HCT116 (cell line): ENCODE data around the gene ZCCHC2. TPM values are rescaled to one million over a fixed set of nuclear protein-coding genes. Genes with fewer than 3 reads are reported as not detected.

ENCODE experiments used
- ATAC-seq: fragments of 200-7000 bp; cut with Tn5 transposase; 2 replicates; pipeline ENCODE4 v1.9.1; 2020; ENCODE audit warnings: mild to moderate bottlenecking, moderate library complexity
- BruUV-seq: library from RNA; stranded (reverse); fragments of 400-500 nt; replicated peaks from 2 replicates; lab custom pipeline; 2021; lab: Mats Ljungman, UMichigan
- CTCF ChIA-PET: fragments of 300-600 bp; sonication (Branson Sonifier 250); formaldehyde crosslinking; loops from one replicate; lab custom pipeline; 2021; ENCODE audit warnings: antibody characterized with exemption; lab: Charles Lee
- POLR2A ChIA-PET: fragments of 300-600, 350-600 bp; sonication (Branson Sonifier 250); formaldehyde crosslinking; loops from one replicate; lab custom pipeline; 2021; ENCODE audit warnings: antibody characterized with exemption; lab: Charles Lee
- RAD21 ChIA-PET, 2 experiments: fragments of 300-600 bp; sonication (Branson Sonifier 250); formaldehyde crosslinking; loops; one replicate each; lab custom pipeline; 2023; ENCODE audit warnings: low total read pairs in 2 of 2; ENCODE audit not compliant: uncharacterized antibody in 2 of 2, unreplicated experiment in 2 of 2, low non-redundant PET in 1 of 2; lab: Charles Lee
- DNase-seq: peaks from one replicate; pipeline ENCODE4 v3.0.0-alpha.2; 2010; ENCODE audit warnings: low read depth, low spot score
- H2AFZ ChIP-seq: fragments of 200-600 bp; shearing (Covaris generic), sonication (generic); 2 replicates; pipeline ENCODE4 v1.6.1; 2017; ENCODE audit warnings: low read depth, mixed run types, mixed read lengths, antibody characterized with exemption, low read length; ENCODE audit not compliant: poor library complexity, severe bottlenecking
- H3K27ac ChIP-seq: 2 replicates; pipeline ENCODE4 v1.5.1; 2012; ENCODE audit warnings: low read depth, low read length
- H3K27me3 ChIP-seq: fragments of 200-600 bp; sonication (generic); 2 replicates; pipeline ENCODE4 v1.6.1; 2016; ENCODE audit warnings: mixed run types, low read length, mixed read lengths; ENCODE audit not compliant: insufficient read depth
- H3K36me3 ChIP-seq, 2 experiments: fragments of 200-500 bp in 1 of 2; fragments of 200-600 bp in 1 of 2; sonication (Bioruptor generic) in 1 of 2; sonication (generic) in 1 of 2; 2 replicates each; pipeline versions ENCODE4 v1.5.1 to v1.6.1; 2014 to 2016; ENCODE audit warnings: low read length in 2 of 2, inconsistent platforms in 1 of 2, mixed read lengths in 1 of 2, mixed run types in 1 of 2; ENCODE audit not compliant: insufficient read depth in 2 of 2, control insufficient read depth in 1 of 2
- H3K4me1 ChIP-seq, 2 experiments: fragments of 200-600 bp in 1 of 2; sonication (generic) in 1 of 2; 2 replicates each; pipeline versions ENCODE4 v1.5.1 to v1.6.1; 2012 to 2017; ENCODE audit warnings: low read length in 2 of 2, inconsistent platforms in 1 of 2, mild to moderate bottlenecking in 1 of 2, mixed read lengths in 1 of 2, mixed run types in 1 of 2, moderate library complexity in 1 of 2; ENCODE audit not compliant: insufficient read depth in 2 of 2, control insufficient read depth in 1 of 2
- H3K4me2 ChIP-seq: fragments of 200-600 bp; sonication (generic); 2 replicates; pipeline ENCODE4 v1.6.1; 2017; ENCODE audit warnings: mixed run types, low read length, mixed read lengths
- H3K4me3 ChIP-seq, 2 experiments: fragments of 200-600 bp in 1 of 2; sonication (generic) in 1 of 2; replicated peaks in 1 of 2; 2 replicates each; pipeline ENCODE4 v1.5.1; 2011 to 2016; ENCODE audit warnings: low read length in 2 of 2, control low read depth in 1 of 2, low read depth in 1 of 2, mild to moderate bottlenecking in 1 of 2, mixed read lengths in 1 of 2, mixed run types in 1 of 2
- H3K79me2 ChIP-seq: fragments of 200-600 bp; sonication (generic); 2 replicates; pipeline ENCODE4 v1.6.1; 2017; ENCODE audit warnings: mild to moderate bottlenecking, mixed run types, low read length, moderate library complexity, mixed read lengths; ENCODE audit not compliant: insufficient read depth
- H3K9ac ChIP-seq: fragments of 200-600 bp; sonication (generic); 2 replicates; pipeline ENCODE4 v1.6.1; 2016; ENCODE audit warnings: low read length, mixed read lengths
- H3K9me2 ChIP-seq: fragments of 200-600 bp; sonication (generic), shearing (Covaris generic); 2 replicates; pipeline ENCODE4 v1.6.1; 2017; ENCODE audit warnings: mixed run types, mild to moderate bottlenecking, moderate library complexity; ENCODE audit not compliant: insufficient read depth
- H3K9me3 ChIP-seq, 2 experiments: fragments of 200-500 bp in 1 of 2; fragments of 200-600 bp in 1 of 2; sonication (Bioruptor generic) in 1 of 2; sonication (generic) in 1 of 2; 2 replicates each; pipeline ENCODE4 v1.6.1; 2014 to 2017; ENCODE audit warnings: low read length in 2 of 2, mixed read lengths in 2 of 2, inconsistent platforms in 1 of 2, low read depth in 1 of 2, mild to moderate bottlenecking in 1 of 2, mixed run types in 1 of 2, moderate library complexity in 1 of 2; ENCODE audit not compliant: control insufficient read depth in 1 of 2, insufficient read depth in 1 of 2
- H4K20me1 ChIP-seq: fragments of 200-600 bp; sonication (generic), shearing (Covaris generic); 2 replicates; pipeline ENCODE4 v1.6.1; 2017; ENCODE audit warnings: mixed run types, mild to moderate bottlenecking, moderate library complexity; ENCODE audit not compliant: insufficient read depth
- CBX3 ChIP-seq: IDR thresholded peaks from 2 replicates; pipeline ENCODE4 v1.6.1; 2012; ENCODE audit warnings: low read depth
- CEBPB ChIP-seq: IDR thresholded peaks from 2 replicates; pipeline ENCODE4 v1.6.1; 2012; ENCODE audit warnings: low read depth
- EGR1 ChIP-seq: IDR thresholded peaks from 2 replicates; pipeline ENCODE4 v1.6.1; 2012; ENCODE audit warnings: low read depth
- EZH2 ChIP-seq: fragments of 200-600 bp; sonication (generic); IDR thresholded peaks from 2 replicates; pipeline ENCODE4 v1.6.1; 2017; ENCODE audit warnings: antibody characterized with exemption, mixed run types
- EZH2phosphoT487 ChIP-seq: fragments of 200-600 bp; IDR thresholded peaks from 2 replicates; pipeline ENCODE4 v1.6.1; 2018; ENCODE audit warnings: antibody characterized with exemption, borderline replicate concordance
- FOSL1 ChIP-seq: IDR thresholded peaks from 2 replicates; pipeline ENCODE4 v1.6.1; 2012; ENCODE audit warnings: low read depth
- JUND ChIP-seq: IDR thresholded peaks from 2 replicates; pipeline ENCODE4 v1.6.1; 2012
- POLR2A ChIP-seq: IDR thresholded peaks from 2 replicates; pipeline ENCODE4 v1.7.0; 2011; ENCODE audit warnings: borderline replicate concordance; ENCODE audit not compliant: insufficient read depth, insufficient read length; ENCODE audit errors: extremely low read depth
- POLR2AphosphoS5 ChIP-seq: IDR thresholded peaks from 2 replicates; pipeline ENCODE4 v1.6.1; 2011; ENCODE audit warnings: mild to moderate bottlenecking, low read depth, low read length, moderate library complexity
- RAD21 ChIP-seq: IDR thresholded peaks from 2 replicates; pipeline ENCODE4 v1.6.1; 2012; ENCODE audit warnings: low read depth, mild to moderate bottlenecking
- SIN3A ChIP-seq: IDR thresholded peaks from 2 replicates; pipeline ENCODE4 v1.6.1; 2012; ENCODE audit warnings: low read depth
- SP1 ChIP-seq: IDR thresholded peaks from 2 replicates; pipeline ENCODE4 v1.6.1; 2012; ENCODE audit warnings: low read depth
- TCF7L2 ChIP-seq: IDR thresholded peaks from 2 replicates; pipeline ENCODE4 v1.7.0; 2011; ENCODE audit warnings: borderline replicate concordance, inconsistent platforms; ENCODE audit not compliant: insufficient read depth, insufficient read length; ENCODE audit errors: extremely low read depth
- YY1 ChIP-seq: IDR thresholded peaks from 2 replicates; pipeline ENCODE4 v1.6.1; 2011; ENCODE audit warnings: low read length, low read depth, moderate library complexity, mild to moderate bottlenecking; ENCODE audit not compliant: insufficient replicate concordance; ENCODE audit errors: extremely low read depth
- ZFX ChIP-seq: fragments of 450-650 bp; IDR thresholded peaks from 2 replicates; pipeline ENCODE4 v1.6.1; 2017
- intact Hi-C: fragments of 100-400 bp; cut with micrococcal nuclease; formaldehyde crosslinking; loops from 2 replicates; pipeline ENCODE4 v1.10.0; 2022
- total RNA-seq: library from RNA; stranded (reverse); gene quantifications from one replicate; pipeline ENCODE4 v1.2.1, GENCODE V29; 2021; ENCODE audit not compliant: unreplicated experiment
- TF ChIP-seq, protein P1 (sequence below), 3 experiments: fragments of 200-600 bp in 1 of 3; sonication (generic) in 1 of 3; IDR thresholded peaks in 2 of 3; conservative IDR thresholded peaks in 1 of 3; 2 replicates each; pipeline ENCODE4 v1.5.1; 2012 to 2017; ENCODE audit warnings: low read depth in 2 of 3, low read length in 2 of 3, antibody characterized with exemption in 1 of 3, borderline replicate concordance in 1 of 3, control low read depth in 1 of 3, mild to moderate bottlenecking in 1 of 3, mixed read lengths in 1 of 3, mixed run types in 1 of 3, moderate library complexity in 1 of 3; ENCODE audit not compliant: insufficient read depth in 1 of 3
- TF ChIP-seq, protein P2 (sequence below): IDR thresholded peaks from 2 replicates; pipeline ENCODE4 v1.6.1; 2012
- TF ChIP-seq, protein P3 (sequence below): IDR thresholded peaks from 2 replicates; pipeline ENCODE4 v1.6.1; 2011; ENCODE audit warnings: mild to moderate bottlenecking, low read length, moderate library complexity; ENCODE audit not compliant: insufficient replicate concordance; ENCODE audit errors: extremely low read depth
- TF ChIP-seq, protein P4 (sequence below): IDR thresholded peaks from 2 replicates; pipeline ENCODE4 v1.6.1; 2012

ZCCHC2 gene
- total RNA-seq, 1 experiment from 2014 or later: 17.7 TPM

DNA sequence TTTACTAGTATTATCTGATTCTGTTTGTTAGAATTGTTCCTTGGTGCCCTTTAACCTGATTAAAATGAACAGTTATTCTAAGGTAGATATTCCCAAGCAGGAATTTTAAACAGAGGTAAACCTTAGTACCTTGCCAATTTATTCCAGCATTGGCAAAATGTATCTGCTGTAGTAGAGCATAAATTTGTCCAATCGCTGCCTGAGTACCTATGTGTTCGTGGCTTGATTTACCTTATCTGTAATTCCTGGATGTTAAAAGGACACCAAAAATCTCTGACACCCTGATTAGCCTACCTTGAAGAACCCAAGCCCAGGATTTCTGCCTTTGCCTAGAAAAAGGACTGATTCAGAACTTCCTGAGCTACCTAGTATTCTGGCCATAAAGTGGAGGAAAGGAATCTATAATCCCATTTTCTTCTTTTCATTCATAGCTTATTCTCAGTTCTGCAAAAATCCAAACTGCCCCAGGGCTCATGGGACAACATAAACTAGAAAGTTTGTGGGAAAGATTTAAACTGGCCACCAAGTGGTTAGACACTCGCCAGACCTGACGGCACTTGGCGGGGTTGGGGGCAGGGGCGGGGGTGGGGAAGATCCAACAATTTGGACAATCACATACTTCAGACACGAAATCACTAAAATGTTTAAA, 16.2 kb upstream of the ZCCHC2 start (continued):
- TF ChIP-seq, protein P1, sequence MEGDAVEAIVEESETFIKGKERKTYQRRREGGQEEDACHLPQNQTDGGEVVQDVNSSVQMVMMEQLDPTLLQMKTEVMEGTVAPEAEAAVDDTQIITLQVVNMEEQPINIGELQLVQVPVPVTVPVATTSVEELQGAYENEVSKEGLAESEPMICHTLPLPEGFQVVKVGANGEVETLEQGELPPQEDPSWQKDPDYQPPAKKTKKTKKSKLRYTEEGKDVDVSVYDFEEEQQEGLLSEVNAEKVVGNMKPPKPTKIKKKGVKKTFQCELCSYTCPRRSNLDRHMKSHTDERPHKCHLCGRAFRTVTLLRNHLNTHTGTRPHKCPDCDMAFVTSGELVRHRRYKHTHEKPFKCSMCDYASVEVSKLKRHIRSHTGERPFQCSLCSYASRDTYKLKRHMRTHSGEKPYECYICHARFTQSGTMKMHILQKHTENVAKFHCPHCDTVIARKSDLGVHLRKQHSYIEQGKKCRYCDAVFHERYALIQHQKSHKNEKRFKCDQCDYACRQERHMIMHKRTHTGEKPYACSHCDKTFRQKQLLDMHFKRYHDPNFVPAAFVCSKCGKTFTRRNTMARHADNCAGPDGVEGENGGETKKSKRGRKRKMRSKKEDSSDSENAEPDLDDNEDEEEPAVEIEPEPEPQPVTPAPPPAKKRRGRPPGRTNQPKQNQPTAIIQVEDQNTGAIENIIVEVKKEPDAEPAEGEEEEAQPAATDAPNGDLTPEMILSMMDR (IDR thresholded peaks at IDR 0.05 in 2 of 3, conservative IDR thresholded peaks at IDR 0.05 in 1 of 3; ENCODE audit: borderline replicate concordance in 1 of 3, insufficient read depth in 1 of 3, low read depth in 2 of 3, low read length in 2 of 3): no peak
- no peak for TF ChIP-seq RAD21

DNA sequence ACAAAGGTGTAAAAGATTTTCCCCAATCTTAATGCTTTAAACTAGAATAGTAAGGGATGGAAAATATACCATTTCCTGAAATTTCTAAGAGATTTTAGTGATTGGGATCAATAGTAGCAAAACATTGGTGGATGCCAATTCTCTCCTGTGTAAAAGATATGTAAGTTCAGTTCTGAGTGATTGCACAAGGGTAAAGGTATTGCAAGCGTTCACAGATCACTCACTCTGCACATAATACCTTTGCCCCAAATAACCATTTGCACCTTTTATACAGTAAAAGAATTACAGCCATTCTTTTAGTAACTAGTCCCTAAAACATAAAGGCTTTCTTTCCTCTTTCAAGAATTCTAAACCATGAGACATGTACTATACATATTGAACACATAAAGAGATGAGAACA, 13.0 kb upstream of the ZCCHC2 start:
- no TSS peak for BruUV-seq
- H3K36me3 ChIP-seq: no peaks in the 10 kb centered on the region

More for the DNA sequence above, 13.0 kb upstream of the ZCCHC2 start:
- Histone ChIP-seq H3K27ac (no peak overlapping the region), H3K9me2 (no peaks in the 10 kb centered on the region), H4K20me1 (no peaks in the 10 kb centered on the region), H3K9ac (no peak overlapping the region), H3K4me1 (peaks cover 0 to 5% of the 10 kb centered on the region in 2 experiments; a peak in 1 of 4 replicates), H3K27me3 (no peaks in the 10 kb centered on the region), H3K79me2 (no peaks in the 10 kb centered on the region), H2AFZ (no peak overlapping the region), H3K4me2 (no peak overlapping the region), H3K4me3 (no peak overlapping the region), H3K9me3 (0 out of 4 replicates have a peak, but pooled peaks cover 0 to 5% of the 10 kb centered on the region in 2 experiments)
- ChIA-PET POLR2A (no interaction called here), RAD21 (no interaction called here), CTCF (no interaction called here)
- intact Hi-C loops: no loop called here
- no peak for TF ChIP-seq JUND
- TF ChIP-seq FOSL1: no peak
- TF ChIP-seq, protein P1 (IDR thresholded peaks at IDR 0.05 in 2 of 3, conservative IDR thresholded peaks at IDR 0.05 in 1 of 3; ENCODE audit: borderline replicate concordance in 1 of 3, insufficient read depth in 1 of 3, low read depth in 2 of 3, low read length in 2 of 3): no peak
- no peak for TF ChIP-seq SP1
- TF ChIP-seq EZH2: no peak
- TF ChIP-seq TCF7L2: no peak
- no peak for TF ChIP-seq CBX3
- TF ChIP-seq CEBPB: no peak
- TF ChIP-seq, protein P2, sequence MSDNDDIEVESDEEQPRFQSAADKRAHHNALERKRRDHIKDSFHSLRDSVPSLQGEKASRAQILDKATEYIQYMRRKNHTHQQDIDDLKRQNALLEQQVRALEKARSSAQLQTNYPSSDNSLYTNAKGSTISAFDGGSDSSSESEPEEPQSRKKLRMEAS: no peak
- no peak for TF ChIP-seq RAD21
- no peak for TF ChIP-seq SIN3A
- no peak for TF ChIP-seq EZH2phosphoT487
- no peak for TF ChIP-seq EGR1
- TF ChIP-seq POLR2A: no peak
- no peak for TF ChIP-seq POLR2AphosphoS5
- TF ChIP-seq, protein P3, sequence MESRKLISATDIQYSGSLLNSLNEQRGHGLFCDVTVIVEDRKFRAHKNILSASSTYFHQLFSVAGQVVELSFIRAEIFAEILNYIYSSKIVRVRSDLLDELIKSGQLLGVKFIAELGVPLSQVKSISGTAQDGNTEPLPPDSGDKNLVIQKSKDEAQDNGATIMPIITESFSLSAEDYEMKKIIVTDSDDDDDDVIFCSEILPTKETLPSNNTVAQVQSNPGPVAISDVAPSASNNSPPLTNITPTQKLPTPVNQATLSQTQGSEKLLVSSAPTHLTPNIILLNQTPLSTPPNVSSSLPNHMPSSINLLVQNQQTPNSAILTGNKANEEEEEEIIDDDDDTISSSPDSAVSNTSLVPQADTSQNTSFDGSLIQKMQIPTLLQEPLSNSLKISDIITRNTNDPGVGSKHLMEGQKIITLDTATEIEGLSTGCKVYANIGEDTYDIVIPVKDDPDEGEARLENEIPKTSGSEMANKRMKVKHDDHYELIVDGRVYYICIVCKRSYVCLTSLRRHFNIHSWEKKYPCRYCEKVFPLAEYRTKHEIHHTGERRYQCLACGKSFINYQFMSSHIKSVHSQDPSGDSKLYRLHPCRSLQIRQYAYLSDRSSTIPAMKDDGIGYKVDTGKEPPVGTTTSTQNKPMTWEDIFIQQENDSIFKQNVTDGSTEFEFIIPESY: no peak
- no peak for TF ChIP-seq ZFX
- no peak for TF ChIP-seq YY1
- TF ChIP-seq, protein P4, sequence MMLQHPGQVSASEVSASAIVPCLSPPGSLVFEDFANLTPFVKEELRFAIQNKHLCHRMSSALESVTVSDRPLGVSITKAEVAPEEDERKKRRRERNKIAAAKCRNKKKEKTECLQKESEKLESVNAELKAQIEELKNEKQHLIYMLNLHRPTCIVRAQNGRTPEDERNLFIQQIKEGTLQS: no peak
- DNase-seq (no peak), ATAC-seq (no peak)
